HCT116 (cell line): ENCODE data around the gene ST14. TPM values are rescaled to one million over a fixed set of nuclear protein-coding genes. Genes with fewer than 3 reads are reported as not detected.
A peak's percentile ranks its signal among the peaks of the same experiment; 100 is the strongest.

Experiments
- ATAC-seq: fragments of 200-7000 bp; cut with Tn5 transposase; 2 replicates; pipeline ENCODE4 v1.9.1; 2020; ENCODE audit warnings: mild to moderate bottlenecking, moderate library complexity
- BruUV-seq: library from RNA; stranded (reverse); fragments of 400-500 nt; replicated peaks from 2 replicates; lab custom pipeline; 2021; lab: Mats Ljungman, UMichigan
- CTCF ChIA-PET: fragments of 300-600 bp; sonication (Branson Sonifier 250); formaldehyde crosslinking; loops from one replicate; lab custom pipeline; 2021; ENCODE audit warnings: antibody characterized with exemption; lab: Charles Lee
- POLR2A ChIA-PET: fragments of 300-600, 350-600 bp; sonication (Branson Sonifier 250); formaldehyde crosslinking; loops from one replicate; lab custom pipeline; 2021; ENCODE audit warnings: antibody characterized with exemption; lab: Charles Lee
- RAD21 ChIA-PET, 2 experiments: fragments of 300-600 bp; sonication (Branson Sonifier 250); formaldehyde crosslinking; loops; one replicate each; lab custom pipeline; 2023; ENCODE audit warnings: low total read pairs in 2 of 2; ENCODE audit not compliant: uncharacterized antibody in 2 of 2, unreplicated experiment in 2 of 2, low non-redundant PET in 1 of 2; lab: Charles Lee
- DNase-seq: peaks from one replicate; pipeline ENCODE4 v3.0.0-alpha.2; 2010; ENCODE audit warnings: low read depth, low spot score
- H2AFZ ChIP-seq: fragments of 200-600 bp; shearing (Covaris generic), sonication (generic); 2 replicates; pipeline ENCODE4 v1.6.1; 2017; ENCODE audit warnings: low read depth, mixed run types, mixed read lengths, antibody characterized with exemption, low read length; ENCODE audit not compliant: poor library complexity, severe bottlenecking
- H3K27ac ChIP-seq: 2 replicates; pipeline ENCODE4 v1.5.1; 2012; ENCODE audit warnings: low read depth, low read length
- H3K27me3 ChIP-seq: fragments of 200-600 bp; sonication (generic); 2 replicates; pipeline ENCODE4 v1.6.1; 2016; ENCODE audit warnings: mixed run types, low read length, mixed read lengths; ENCODE audit not compliant: insufficient read depth
- H3K36me3 ChIP-seq, 2 experiments: fragments of 200-500 bp in 1 of 2; fragments of 200-600 bp in 1 of 2; sonication (Bioruptor generic) in 1 of 2; sonication (generic) in 1 of 2; 2 replicates each; pipeline versions ENCODE4 v1.5.1 to v1.6.1; 2014 to 2016; ENCODE audit warnings: low read length in 2 of 2, inconsistent platforms in 1 of 2, mixed read lengths in 1 of 2, mixed run types in 1 of 2; ENCODE audit not compliant: insufficient read depth in 2 of 2, control insufficient read depth in 1 of 2
- H3K4me1 ChIP-seq, 2 experiments: fragments of 200-600 bp in 1 of 2; sonication (generic) in 1 of 2; 2 replicates each; pipeline versions ENCODE4 v1.5.1 to v1.6.1; 2012 to 2017; ENCODE audit warnings: low read length in 2 of 2, inconsistent platforms in 1 of 2, mild to moderate bottlenecking in 1 of 2, mixed read lengths in 1 of 2, mixed run types in 1 of 2, moderate library complexity in 1 of 2; ENCODE audit not compliant: insufficient read depth in 2 of 2, control insufficient read depth in 1 of 2
- H3K4me2 ChIP-seq: fragments of 200-600 bp; sonication (generic); 2 replicates; pipeline ENCODE4 v1.6.1; 2017; ENCODE audit warnings: mixed run types, low read length, mixed read lengths
- H3K4me3 ChIP-seq, 2 experiments: fragments of 200-600 bp in 1 of 2; sonication (generic) in 1 of 2; replicated peaks in 1 of 2; 2 replicates each; pipeline ENCODE4 v1.5.1; 2011 to 2016; ENCODE audit warnings: low read length in 2 of 2, control low read depth in 1 of 2, low read depth in 1 of 2, mild to moderate bottlenecking in 1 of 2, mixed read lengths in 1 of 2, mixed run types in 1 of 2
- H3K79me2 ChIP-seq: fragments of 200-600 bp; sonication (generic); 2 replicates; pipeline ENCODE4 v1.6.1; 2017; ENCODE audit warnings: mild to moderate bottlenecking, mixed run types, low read length, moderate library complexity, mixed read lengths; ENCODE audit not compliant: insufficient read depth
- H3K9ac ChIP-seq: fragments of 200-600 bp; sonication (generic); 2 replicates; pipeline ENCODE4 v1.6.1; 2016; ENCODE audit warnings: low read length, mixed read lengths
- H3K9me2 ChIP-seq: fragments of 200-600 bp; sonication (generic), shearing (Covaris generic); 2 replicates; pipeline ENCODE4 v1.6.1; 2017; ENCODE audit warnings: mixed run types, mild to moderate bottlenecking, moderate library complexity; ENCODE audit not compliant: insufficient read depth
- H3K9me3 ChIP-seq, 2 experiments: fragments of 200-500 bp in 1 of 2; fragments of 200-600 bp in 1 of 2; sonication (Bioruptor generic) in 1 of 2; sonication (generic) in 1 of 2; 2 replicates each; pipeline ENCODE4 v1.6.1; 2014 to 2017; ENCODE audit warnings: low read length in 2 of 2, mixed read lengths in 2 of 2, inconsistent platforms in 1 of 2, low read depth in 1 of 2, mild to moderate bottlenecking in 1 of 2, mixed run types in 1 of 2, moderate library complexity in 1 of 2; ENCODE audit not compliant: control insufficient read depth in 1 of 2, insufficient read depth in 1 of 2
- H4K20me1 ChIP-seq: fragments of 200-600 bp; sonication (generic), shearing (Covaris generic); 2 replicates; pipeline ENCODE4 v1.6.1; 2017; ENCODE audit warnings: mixed run types, mild to moderate bottlenecking, moderate library complexity; ENCODE audit not compliant: insufficient read depth
- CBX3 ChIP-seq: IDR thresholded peaks from 2 replicates; pipeline ENCODE4 v1.6.1; 2012; ENCODE audit warnings: low read depth
- EGR1 ChIP-seq: IDR thresholded peaks from 2 replicates; pipeline ENCODE4 v1.6.1; 2012; ENCODE audit warnings: low read depth
- JUND ChIP-seq: IDR thresholded peaks from 2 replicates; pipeline ENCODE4 v1.6.1; 2012
- REST ChIP-seq: IDR thresholded peaks from 2 replicates; pipeline ENCODE4 v1.6.1; 2012; ENCODE audit warnings: low read depth
- SP1 ChIP-seq: IDR thresholded peaks from 2 replicates; pipeline ENCODE4 v1.6.1; 2012; ENCODE audit warnings: low read depth
- SRF ChIP-seq: IDR thresholded peaks from 2 replicates; pipeline ENCODE4 v1.6.1; 2012; ENCODE audit warnings: low read depth
- TCF7L2 ChIP-seq: IDR thresholded peaks from 2 replicates; pipeline ENCODE4 v1.7.0; 2011; ENCODE audit warnings: borderline replicate concordance, inconsistent platforms; ENCODE audit not compliant: insufficient read depth, insufficient read length; ENCODE audit errors: extremely low read depth
- YY1 ChIP-seq: IDR thresholded peaks from 2 replicates; pipeline ENCODE4 v1.6.1; 2011; ENCODE audit warnings: low read length, low read depth, moderate library complexity, mild to moderate bottlenecking; ENCODE audit not compliant: insufficient replicate concordance; ENCODE audit errors: extremely low read depth
- ZBTB33 ChIP-seq: IDR thresholded peaks from 2 replicates; pipeline ENCODE4 v1.6.1; 2011; ENCODE audit warnings: mild to moderate bottlenecking, low read length, moderate library complexity; ENCODE audit not compliant: insufficient replicate concordance; ENCODE audit errors: extremely low read depth
- ZFX ChIP-seq: fragments of 450-650 bp; IDR thresholded peaks from 2 replicates; pipeline ENCODE4 v1.6.1; 2017
- intact Hi-C: fragments of 100-400 bp; cut with micrococcal nuclease; formaldehyde crosslinking; loops from 2 replicates; pipeline ENCODE4 v1.10.0; 2022
- total RNA-seq: library from RNA; stranded (reverse); gene quantifications from one replicate; pipeline ENCODE4 v1.2.1, GENCODE V29; 2021; ENCODE audit not compliant: unreplicated experiment

Gene ST14
- total RNA-seq, 1 experiment from 2014 or later, result 107 TPM

GRCh38 chr11:130181295-130182272 is 22.0 kb downstream of the ST14 start:
- Histone ChIP-seq H3K9ac (no peak overlapping the region), H3K4me3 (no peak overlapping the region), H3K27me3 (no peaks in the 10 kb centered on the region), H3K4me2 (peak overlapping the region; percentile 28), H3K79me2 (peaks cover 83% of the 10 kb centered on the region), H3K4me1 (peaks cover 16 to 39% of the 10 kb centered on the region in 2 experiments), H3K9me3 (no peaks in the 10 kb centered on the region), H3K36me3 (no peaks in the 10 kb centered on the region), H2AFZ (no peak overlapping the region), H3K9me2 (no peaks in the 10 kb centered on the region), H3K27ac (no peak overlapping the region), H4K20me1 (peaks cover 6% of the 10 kb centered on the region; the same call in 1 of the 2 replicates)
- RAD21 ChIA-PET, result interaction anchor here in 1 of 2 experiments (0.8 kb wide), 1 partner anchor 109 kb away, joined by 8 read pairs; no protein-coding TSS in a partner anchor
- CTCF ChIA-PET, result interaction anchor here (0.7 kb wide), 1 partner anchor 31 kb away, joined by 3 read pairs; no protein-coding TSS in a partner anchor
- intact Hi-C loops, result no loop called here
- POLR2A ChIA-PET, result no interaction called here
- BruUV-seq, result no TSS peak
- no peak for DNase-seq
- TF ChIP-seq SP1 (no peak), SRF (no peak), JUND (no peak), TCF7L2 (peak; percentile 91)
- ATAC-seq, result peak; percentile 52

- Histone ChIP-seq H3K27ac (no peak overlapping the region), H3K9me3 (no peaks in the 10 kb centered on the region)
- no TSS peak for BruUV-seq
- RAD21 ChIA-PET, result no interaction called here
- TF ChIP-seq REST, result no peak
- no peak for TF ChIP-seq YY1
- TF ChIP-seq ZBTB33, result no peak
- TF ChIP-seq EGR1, result no peak
- TF ChIP-seq CBX3, result no peak
- TF ChIP-seq ZFX, result no peak
- TF ChIP-seq, all 23 proteins: peak for 0
- intact Hi-C loops, result no loop called here
- Histone ChIP-seq H3K4me1 (peaks cover 16 to 28% of the 10 kb centered on the region in 2 experiments), H3K79me2 (peaks cover 85% of the 10 kb centered on the region), H2AFZ (no peak overlapping the region), H3K36me3 (no peaks in the 10 kb centered on the region), H3K27me3 (no peaks in the 10 kb centered on the region), H3K4me3 (no peak overlapping the region), H3K9ac (no peak overlapping the region), H3K9me2 (no peaks in the 10 kb centered on the region), H3K4me2 (no peak overlapping the region), H4K20me1 (peaks cover 6% of the 10 kb centered on the region; the same call in 1 of the 2 replicates)
- CTCF ChIA-PET, result no interaction called here
- no peak for ATAC-seq
- DNase-seq, result no peak
- POLR2A ChIA-PET, result no interaction called here
Measured at GRCh38 chr11:130183878-130184610, 24.5 kb downstream of the ST14 start.
